RPMI8226 (cell line): Measurements from ENCODE around the gene SEPHS1.
"Not testable (repeated sequence)": the region's sequence is repeated elsewhere in the genome, so short reads cannot be mapped to it uniquely, and the experiment has no call there.

ENCODE experiments used
- DNase-seq: peaks from one replicate; pipeline ENCODE4 v3.0.0-alpha.2; 2015

Gene SEPHS1

DNA sequence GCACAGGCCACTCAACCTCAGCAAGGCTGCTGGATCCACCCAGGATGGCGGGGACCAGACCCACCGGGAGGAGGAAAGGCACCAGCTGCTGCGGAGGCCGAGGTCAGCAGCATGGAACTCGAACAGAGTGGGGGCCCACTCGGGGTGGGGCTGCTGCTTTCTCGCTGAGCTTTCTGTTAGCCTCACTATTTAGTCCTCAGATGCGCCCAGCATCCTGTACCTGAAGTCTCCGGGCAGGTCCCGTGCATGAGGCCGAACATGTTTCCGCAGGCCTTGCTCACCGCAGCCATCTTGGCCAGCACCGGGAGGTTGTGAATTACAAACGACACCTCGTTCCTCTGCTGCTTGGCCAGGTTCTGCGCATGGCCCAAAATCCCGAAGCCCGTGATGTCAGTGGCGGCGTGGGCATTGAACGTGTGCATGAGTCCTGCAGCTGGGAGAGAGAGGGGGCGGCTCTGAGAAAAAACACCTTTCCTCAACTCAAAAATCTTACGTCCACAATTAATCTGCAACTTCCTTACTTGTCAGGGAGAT lies 25.4 kb downstream of the SEPHS1 start:
- DNase-seq, result no peak

DNA sequence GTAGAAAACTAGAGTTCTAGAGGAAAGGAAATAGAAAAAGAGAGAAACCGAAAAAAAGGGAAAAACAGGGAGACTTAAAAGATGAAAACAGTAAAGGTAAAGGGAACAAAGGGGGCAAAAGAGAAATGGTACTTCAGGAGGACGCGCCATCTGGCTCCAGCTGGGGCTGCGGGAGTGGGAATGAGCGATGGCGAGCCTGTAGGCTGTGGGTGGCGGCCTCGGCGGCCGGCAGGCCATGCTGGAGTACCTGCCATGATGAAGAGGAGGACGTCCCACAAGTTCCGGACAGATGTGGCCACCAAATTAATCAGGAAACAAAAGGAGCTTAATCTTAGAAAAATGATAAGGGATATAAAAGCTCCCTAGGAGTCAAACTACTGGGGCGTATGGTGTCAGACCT lies 26.5 kb downstream of the SEPHS1 start:
- DNase-seq, result no peak

DNA sequence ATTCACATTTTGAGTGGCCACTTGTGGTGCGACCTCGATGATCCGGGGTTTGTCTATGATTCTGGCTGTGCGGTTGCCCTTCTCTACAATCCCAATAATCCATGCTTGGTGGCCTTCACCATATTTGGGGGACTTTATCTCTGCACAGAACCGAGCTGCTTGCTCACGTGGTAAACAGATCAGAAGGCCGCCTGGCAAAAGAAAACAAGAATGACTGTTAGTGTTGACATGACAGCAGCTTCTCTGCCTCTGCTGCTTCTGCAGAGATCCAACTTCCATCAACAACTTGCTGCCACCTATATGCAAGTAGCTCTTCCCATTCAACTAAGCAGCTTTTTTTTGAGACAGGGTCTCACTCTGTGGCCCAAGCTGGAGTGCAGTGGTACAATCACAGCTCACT lies 28.9 kb downstream of the SEPHS1 start:
- no peak for DNase-seq

DNA sequence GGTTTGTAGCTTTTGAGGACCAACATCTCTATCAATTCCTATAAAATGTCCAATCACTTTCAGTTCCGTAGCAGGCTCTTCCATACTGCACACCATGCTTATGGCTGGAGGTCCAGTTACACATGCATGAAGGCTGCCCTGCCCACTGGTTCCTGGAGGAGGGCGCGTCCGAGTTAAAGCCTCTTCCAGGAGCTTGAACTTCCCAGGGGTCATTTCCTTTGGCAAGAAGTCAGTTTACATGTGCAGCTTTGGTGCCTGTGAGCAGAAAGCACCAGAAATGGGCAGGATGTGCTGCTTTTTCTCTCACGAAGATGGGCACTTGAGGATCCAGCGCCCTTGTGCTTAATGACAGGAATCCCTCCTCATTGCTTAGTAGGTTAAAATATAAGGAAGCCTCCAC lies 30.6 kb downstream of the SEPHS1 start:
- DNase-seq, result no peak

DNA sequence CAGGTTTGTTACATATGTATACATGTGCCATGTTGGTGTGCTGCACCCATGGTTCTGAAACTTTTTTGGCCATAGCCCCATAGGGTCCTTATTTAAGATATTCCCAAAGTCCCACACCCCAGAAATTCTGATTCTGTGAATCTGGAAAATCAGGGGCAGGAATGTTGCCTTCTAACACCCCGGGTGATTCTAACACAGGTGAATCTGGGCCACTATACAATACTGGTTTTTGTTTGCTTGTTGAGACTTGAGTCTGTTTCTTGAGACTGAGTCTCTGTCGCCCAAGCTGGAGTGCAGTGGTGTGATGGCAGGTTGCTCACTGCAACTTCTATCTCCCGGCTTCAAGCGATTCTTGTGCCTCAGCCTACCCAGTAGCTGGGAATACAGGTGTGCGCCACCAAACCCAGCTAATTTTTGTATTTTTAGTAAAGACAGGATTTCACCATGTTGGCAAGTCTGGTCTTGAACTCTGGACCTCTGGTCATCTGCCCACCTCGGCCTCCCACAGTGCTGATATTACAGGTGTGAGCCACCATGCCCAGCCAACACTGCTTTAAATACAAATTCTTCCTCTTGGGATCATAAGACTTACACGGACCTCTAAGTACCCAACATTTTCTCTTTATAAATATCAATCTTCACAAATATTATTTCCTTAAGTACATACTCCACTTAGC lies 31.3 kb downstream of the SEPHS1 start:
- no peak for DNase-seq

DNA sequence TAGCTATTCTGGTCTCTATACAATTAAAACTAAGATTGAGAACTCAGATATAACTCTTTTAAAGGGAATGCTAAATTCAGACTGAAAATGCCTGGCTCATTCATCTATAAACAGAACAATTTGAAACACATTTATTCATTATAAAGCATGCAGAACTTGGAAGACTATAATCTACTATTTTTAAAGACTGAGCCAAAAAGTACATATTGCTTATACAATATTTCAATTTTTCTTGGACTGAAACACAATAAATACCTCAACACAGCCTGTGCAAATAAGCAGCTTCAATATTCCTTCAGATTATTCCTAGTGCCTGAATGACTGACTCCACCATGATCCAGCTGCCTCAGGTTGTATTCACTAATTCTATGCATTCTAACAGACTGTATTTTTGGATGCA lies 32.7 kb downstream of the SEPHS1 start:
- no peak for DNase-seq

DNA sequence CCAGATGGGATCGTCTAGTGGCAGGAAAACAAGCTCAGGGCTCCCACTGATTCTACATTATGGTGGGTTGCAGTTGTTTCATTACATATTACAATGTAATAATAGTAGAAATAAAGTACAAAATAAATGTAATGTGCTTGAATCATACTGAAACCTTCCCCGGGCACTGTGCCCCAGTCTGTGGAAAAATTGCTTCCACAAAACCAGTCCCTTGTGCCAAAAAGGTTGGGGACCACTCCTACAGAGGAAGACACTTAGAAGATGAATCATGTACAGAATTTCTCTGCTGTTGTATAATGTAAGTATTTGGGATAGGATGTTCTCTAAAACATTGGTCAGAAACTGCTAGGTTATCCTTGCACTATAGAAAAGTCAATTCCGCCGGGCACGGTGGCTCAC lies 36.9 kb downstream of the SEPHS1 start:
- no peak for DNase-seq

DNA sequence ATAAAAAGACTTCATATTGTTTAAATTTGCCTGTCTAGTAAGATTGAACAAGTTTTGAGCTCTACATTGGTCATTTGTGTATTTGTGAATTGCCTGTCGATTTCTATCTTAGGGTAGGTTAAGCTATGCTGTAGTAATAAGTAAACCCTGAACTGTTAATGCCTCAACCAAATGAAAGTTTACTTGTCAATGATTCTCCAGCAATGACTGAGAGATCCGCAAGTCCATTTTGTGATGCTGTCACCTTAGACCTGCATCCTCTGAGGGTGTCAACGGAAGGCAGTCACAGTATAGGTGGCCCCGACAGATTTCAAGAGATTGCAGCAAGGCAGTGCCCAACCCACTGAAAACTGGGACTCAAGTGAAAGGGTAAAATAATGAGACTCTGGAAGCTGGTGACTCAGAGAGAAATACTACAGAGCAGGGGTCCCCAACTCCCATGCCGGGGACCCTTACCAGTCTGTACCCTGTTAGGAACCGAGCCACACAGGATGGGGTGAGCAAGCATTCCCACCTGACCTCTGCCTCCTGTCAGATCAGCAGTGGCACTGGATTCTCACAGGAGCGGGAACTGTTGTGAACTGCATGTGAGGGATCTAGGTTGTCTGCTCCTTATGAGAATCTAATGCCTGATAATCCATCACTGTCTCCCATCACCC lies 37.4 kb downstream of the SEPHS1 start:
- no peak for DNase-seq

DNA sequence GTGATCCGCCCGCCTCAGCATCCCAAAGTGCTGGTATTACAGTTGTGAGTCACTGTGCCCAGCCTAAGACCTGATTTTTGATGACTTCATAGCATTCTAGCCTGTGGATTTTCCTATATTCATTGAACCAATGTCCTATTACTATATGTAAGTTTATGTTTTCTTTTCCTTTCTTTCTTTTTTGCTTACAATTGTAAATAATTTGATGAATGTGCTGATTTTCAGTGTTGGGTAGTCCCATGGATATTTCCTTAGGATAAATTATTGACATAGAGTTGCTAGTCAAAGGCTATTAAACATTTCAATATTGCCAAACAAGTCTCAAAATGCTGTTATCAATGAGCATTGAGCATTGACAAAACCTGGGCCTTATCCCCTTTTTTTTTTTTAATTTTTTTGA lies 38.3 kb downstream of the SEPHS1 start:
- no peak for DNase-seq

DNA sequence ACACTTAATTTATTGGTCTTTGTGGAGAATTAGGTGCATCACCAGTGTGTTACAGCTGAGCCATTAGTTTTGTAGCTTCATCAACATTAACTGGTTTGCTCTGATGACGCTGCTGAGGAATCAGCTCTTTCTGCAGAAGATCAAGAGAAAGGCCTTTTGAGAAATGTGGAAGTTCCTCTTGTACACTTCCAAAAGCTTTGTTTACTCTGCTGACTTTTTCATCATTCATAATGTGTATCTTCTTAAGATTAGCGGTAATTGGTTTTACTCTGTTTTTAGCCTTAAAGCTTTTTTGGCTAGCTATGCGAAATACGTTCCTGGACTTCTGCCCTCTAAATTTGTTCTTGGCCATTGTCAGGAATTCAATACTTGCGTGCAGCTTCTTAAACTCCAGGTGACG lies 40.0 kb downstream of the SEPHS1 start:
- no peak for DNase-seq

DNA sequence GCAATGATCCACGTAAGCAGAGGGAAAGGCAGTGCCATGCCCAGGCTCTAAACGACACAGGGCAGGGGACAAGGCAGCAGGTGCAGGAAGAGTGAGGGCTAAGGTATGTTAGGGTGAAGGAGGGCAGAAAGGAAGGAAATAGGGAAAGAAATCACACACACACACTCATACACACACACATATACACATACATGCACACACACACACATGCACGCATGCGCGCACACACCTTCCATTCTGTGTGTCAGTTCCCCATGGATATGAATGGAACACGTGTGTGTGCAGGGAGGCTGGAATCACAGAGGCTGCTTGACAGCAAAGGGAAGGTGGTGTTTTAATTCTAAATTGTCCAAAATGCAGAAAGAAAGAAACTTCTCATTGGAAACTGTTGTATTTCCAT lies 42.0 kb downstream of the SEPHS1 start:
- DNase-seq, result no peak

DNA sequence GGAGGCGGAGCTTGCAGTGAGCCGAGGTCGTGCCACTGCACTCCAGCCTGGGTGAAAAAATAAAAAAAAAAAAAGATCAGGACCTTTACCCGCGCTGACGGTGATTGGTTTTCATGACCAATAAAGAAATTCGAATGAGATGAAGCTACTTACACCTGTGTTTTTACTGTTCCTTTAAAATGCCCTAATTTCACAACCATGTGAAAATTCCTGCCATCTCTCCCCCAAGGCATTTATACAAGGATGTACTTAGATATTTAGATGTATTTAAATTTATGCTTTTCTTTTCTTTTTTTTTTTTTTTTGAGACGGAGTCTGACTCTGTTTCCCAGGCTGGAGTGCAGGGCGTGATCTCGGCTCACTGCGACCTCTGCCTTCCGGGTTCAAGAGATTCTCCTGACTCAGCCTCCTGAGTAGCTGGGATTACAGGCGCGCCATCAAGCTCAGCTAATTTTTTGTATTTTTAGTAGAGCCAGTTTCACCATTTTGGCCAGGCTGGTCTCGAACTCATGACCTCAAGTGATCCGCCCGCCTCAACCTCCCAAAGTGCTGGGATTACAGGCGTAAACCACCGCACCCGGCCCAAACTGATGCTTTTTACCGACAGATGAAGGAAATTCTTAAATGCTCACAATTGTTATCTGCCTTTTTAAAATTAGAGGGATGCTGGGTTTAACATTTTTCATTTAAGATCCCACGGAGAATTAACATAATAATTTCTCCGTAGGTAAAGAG lies 45.1 kb downstream of the SEPHS1 start:
- no peak for DNase-seq

DNA sequence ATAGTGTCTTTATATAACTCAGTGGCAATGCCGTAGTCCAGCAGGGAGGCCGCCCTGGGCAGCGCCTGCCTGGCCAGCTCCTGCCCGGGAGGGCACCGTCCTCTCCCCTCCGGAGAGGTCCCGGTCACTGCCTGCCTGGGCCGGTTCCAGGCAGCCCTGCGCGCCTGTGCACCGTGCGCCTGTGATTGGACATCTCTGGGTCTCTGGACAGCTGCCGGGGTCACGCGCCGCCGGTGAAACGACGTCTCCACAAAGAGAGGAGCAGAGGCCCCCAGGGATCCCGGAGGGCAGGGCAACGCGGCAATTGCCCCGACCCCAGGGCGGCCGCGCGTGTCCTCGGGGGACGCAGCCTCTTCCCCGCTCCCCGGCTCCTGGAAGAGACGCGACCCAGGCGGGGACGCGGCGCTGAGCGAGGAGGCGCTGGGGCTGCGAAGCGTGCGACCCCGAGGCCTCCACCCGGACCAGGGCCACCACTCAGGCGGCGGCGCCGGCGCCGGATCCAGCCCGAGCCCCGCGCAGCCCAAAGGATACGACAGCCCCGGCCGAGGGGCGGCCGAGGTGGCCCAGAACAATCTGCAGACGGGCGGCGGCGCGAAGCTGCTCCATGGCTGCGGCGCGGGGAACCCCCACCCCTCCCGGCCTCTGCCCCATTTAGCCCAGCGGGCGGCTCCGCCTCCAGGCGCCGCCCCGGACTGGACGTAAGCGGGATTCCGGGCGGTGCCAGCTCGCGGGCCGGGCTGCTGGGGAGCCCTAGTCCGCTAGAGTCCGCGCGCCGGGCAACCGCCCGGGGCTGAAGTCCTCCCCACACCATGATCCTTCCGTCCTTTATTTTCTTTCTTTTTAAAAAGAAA lies 48.4 kb downstream of the SEPHS1 start, which contains the start of gene PHYH:
Gene PHYH (minus strand): TSS at position 628 of the 851 bp plus-strand sequence. CDS start 22 bp downstream, at position 606.
- DNase-seq, result peak; percentile 86

DNA sequence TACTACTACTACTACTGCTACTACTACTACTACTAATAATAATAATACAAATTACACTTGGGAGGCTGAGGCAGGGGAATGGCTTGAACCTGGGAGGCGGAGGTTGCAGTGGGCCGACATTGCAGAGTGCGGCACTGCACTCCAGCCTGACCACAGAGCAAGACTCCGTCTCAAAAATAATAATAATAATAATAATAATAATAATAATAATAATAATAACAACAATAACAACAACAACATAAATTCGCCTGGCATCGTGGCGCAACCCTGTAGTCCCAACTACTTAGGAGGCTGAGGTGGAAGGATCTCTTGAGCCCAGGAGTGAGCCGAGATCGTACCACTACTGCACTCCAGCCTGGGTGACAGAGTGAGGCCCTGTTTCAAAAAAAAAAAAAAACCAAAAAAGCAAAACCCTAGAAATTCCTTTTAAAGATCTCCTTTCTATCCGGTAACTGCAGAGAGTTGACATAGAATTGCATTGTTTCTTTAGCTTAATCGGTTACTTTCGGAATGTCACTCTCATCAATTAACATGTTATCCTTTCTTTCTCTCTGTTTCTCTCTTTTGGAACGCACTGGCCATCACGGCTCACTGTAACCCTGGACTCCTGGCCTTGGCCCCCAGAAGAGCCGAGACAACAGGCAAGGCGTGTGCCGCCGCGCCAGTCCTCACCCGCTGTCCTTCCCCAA lies 49.2 kb downstream of the SEPHS1 start:
- DNase-seq, result no peak

DNA sequence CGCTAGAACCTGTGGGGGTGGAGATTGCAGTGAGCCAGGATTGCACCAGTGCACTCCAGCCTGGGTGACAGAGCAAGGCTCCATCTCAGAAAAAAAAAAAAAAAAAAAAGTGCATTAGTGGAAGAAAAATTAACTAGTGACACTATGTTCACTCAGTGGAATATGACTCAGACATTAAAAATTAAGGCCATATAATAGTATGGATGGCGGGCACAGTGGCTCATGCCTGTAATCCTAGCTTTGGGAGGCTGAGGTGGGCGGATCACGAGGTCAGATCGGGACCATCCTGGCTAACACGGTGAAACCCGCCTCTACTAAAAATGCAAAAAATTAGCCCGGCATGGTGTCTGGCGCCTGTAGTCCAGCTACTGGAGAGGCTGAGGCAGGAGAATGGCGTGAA lies 51.6 kb downstream of the SEPHS1 start:
- DNase-seq, result no peak

DNA sequence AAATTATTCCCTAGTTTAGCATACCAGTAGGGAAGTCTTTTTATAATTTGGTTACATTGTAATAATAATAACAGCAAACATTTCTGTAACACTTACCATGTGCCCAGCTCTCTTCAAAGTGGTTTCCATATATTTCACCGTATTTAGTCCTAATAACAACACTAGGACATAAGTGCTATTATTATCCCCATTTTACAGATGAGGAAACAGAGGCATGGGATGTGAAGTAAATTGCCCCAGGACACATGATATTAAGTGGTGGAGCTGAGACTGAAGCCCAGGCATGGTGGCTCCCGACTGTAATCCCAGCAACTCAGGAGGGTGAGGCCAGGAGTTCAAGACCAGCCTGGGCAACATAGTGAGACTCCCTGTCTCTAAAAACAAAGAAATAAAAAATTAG lies 53.3 kb downstream of the SEPHS1 start:
- no peak for DNase-seq

DNA sequence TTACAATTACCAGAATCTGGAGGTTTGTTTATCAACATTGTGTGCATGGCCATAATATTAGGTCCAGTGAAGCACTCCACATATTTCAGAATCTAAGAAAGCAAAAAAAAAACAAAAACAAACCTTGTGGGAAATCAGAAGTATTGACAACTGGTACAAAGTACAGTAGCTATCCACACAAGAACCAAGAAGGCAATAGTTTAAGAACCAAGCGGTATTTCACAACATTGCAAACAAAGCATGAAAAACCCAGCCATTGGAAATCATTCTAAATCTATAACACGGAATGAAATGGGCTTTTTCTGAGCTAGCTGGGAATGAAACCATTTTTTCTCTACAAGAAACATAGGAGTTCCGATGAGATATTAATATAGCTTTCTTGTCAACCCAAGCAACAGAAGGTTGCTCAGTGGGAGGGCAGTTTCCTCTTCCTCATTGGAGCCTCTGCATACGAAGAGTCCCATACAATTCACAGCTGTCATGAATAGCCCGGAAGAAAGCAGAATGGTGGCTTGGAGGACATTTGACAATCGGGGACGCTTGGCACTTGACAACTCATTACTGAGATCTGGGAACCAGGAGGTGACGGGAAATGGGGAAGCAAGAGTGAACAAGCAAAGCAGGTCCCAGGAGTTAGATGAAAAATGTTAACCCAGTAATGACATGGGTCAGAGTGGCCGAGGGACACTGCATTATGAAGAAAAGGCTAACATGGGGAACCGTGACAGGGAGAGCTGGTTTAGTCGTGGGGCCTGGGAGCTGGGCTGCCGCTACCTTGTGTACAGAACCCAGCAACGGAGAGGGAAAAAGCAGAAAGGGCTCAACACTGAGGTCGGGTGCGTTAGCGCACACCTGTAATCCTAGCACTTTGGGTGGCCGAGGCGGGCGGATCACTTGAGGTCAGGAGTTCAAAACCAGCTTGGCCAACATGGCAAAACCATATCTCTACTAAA lies 56.0 kb downstream of the SEPHS1 start:
- no peak for DNase-seq

DNA sequence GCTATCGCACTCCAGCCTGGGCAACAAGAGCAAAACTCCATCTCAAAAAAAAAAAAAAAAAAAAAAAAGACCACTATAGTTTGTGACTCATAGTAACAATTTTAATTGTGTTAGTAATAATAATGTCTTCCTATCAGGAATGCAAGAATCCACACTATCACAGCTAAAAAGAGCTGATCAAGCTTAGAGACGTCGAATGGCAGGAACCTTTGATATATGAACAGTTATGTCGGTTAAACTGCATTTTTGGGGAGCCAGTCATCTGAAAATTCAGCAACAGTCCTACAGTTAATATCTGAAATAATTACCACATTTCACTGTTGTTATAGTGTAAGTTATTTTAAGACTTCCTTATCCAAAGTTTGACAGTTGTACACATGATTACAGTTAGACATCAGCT lies 57.0 kb downstream of the SEPHS1 start:
- no peak for DNase-seq

DNA sequence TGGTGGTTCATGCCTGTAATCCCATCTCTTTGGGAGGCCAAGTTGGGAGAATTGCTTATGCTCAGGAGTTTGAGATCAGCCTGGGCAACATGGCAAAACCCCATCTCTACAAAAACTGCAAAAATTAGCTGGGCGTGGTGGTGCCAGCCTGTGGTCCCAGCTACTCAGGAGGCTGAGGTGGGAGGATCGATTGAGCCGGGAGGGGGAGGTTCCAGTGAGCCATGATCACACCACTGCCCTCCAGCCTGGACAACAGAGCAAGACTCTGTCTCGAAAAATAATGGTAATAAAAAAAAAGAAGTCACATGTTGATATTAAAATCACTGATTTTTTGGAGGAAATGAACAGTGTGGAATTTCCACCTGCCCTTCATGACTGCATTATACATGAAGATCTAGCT lies 64.0 kb downstream of the SEPHS1 start:
- no peak for DNase-seq

DNA sequence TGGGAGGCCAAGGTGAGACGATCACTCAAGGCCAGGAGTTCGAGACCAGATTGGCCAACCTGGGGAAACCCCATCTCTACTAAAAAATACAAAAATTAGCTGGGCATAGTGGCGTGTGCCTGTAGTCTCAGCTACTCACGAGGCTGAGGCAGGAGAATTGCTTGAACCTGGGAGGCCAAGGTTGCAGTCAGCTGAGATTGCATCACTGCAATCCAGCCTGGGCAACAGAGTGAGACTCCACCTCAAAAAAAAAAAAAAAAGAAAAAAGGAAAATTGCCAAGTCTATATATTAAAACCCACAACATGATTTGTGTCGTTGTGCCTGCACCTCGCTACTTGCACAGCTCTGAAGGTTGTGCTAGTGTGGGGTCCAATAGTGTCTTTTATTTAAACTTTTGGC lies 65.7 kb downstream of the SEPHS1 start:
- not testable (repeated sequence) for DNase-seq

DNA sequence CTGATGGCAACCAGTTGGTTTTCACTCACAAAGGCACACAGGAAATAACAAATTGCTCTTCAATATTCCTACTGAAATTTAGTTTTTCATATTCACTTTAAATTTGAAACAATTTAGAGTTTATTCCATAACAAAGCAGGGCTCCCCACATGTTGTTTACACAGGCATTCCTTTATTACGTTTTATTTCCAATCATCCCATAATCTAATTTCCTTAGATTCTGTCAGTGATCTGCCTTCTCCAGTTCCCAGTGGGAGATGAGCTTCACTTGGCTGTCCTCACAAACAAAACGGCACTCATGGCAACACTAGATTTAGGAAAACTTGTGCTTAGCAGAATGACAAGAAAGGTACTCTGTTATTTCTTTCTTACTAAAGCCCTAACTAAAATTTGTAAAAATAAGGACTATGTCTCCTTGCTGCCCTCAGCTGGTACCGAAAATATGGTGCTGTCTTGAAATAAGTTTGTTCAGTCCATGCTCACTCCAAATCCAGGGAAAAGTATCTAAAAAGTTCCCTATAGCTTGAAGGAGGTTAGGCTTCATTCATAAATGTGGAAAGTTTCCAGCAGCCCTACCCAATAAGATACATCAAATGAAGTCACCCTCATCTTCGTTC lies 71.2 kb downstream of the SEPHS1 start:
- DNase-seq, result no peak
